B cell (primary cell): ENCODE results near the gene MMS22L. TPM values are rescaled to one million over a fixed set of nuclear protein-coding genes. Genes with fewer than 3 reads are reported as not detected.

Experiments
- ATAC-seq: fragments of 200-7000 bp; cut with Tn5 transposase; one replicate; pipeline ENCODE4 v1.10.0; 2021; ENCODE audit warnings: low read depth, mild to moderate bottlenecking, moderate number of reproducible peaks, moderate library complexity
- CTCF ChIA-PET: fragments of 350-600 bp; sonication (Branson Sonifier 250); formaldehyde crosslinking; loops from one replicate; lab custom pipeline; 2021; ENCODE audit warnings: antibody characterized with exemption, inconsistent platforms; lab: Charles Lee
- POLR2A ChIA-PET: fragments of 350-600 bp; sonication (Branson Sonifier 250); formaldehyde crosslinking; loops from one replicate; lab custom pipeline; 2021; ENCODE audit warnings: antibody characterized with exemption; lab: Charles Lee
- DNase-seq: peaks from one replicate; pipeline ENCODE4 v3.0.0; 2013
- H2AFZ ChIP-seq: 2 replicates; pipeline ENCODE4 v1.6.1; 2012; ENCODE audit warnings: mild to moderate bottlenecking, low read depth, low read length; ENCODE audit not compliant: insufficient read depth, poor library complexity, severe bottlenecking
- H3K27ac ChIP-seq, 2 donors: 1 replicate in 1 of 2; 2 replicates in 1 of 2; pipeline ENCODE4 v1.5.1; 2012 to 2013; ENCODE audit warnings: low read length in 2 of 2, mild to moderate bottlenecking in 2 of 2, moderate library complexity in 1 of 2
- H3K27me3 ChIP-seq, 4 experiments: fragments of 200-600 bp in 1 of 4; sonication (generic) in 1 of 4; replicated peaks in 1 of 4; 1 replicate in 2 of 4; 2 replicates in 2 of 4; pipeline versions ENCODE4 v1.6.1 to v1.7.0; 2013 to 2016; ENCODE audit warnings: low read length in 3 of 4, mild to moderate bottlenecking in 2 of 4, mixed read lengths in 1 of 4, moderate library complexity in 1 of 4; ENCODE audit not compliant: insufficient read depth in 4 of 4, control insufficient read depth in 3 of 4; ENCODE audit errors: control extremely low read depth in 1 of 4
- H3K36me3 ChIP-seq, 2 experiments: replicated peaks in 1 of 2; 1 replicate in 1 of 2; 2 replicates in 1 of 2; pipeline versions ENCODE4 v1.6.1 to v1.7.1; 2013; ENCODE audit warnings: low read length in 1 of 2; ENCODE audit not compliant: insufficient read depth in 2 of 2, control insufficient read depth in 1 of 2; ENCODE audit errors: control extremely low read depth in 1 of 2, extremely low read depth in 1 of 2
- H3K4me1 ChIP-seq, 2 donors: fragments of 200-600 bp in 1 of 2; sonication (generic) in 1 of 2; 1 replicate in 1 of 2; 2 replicates in 1 of 2; pipeline versions ENCODE4 v1.5.1 to v1.6.1; 2013 to 2017; ENCODE audit warnings: low read length in 2 of 2; ENCODE audit not compliant: control insufficient read depth in 2 of 2, insufficient read depth in 2 of 2
- H3K4me2 ChIP-seq: replicated peaks from 2 replicates; pipeline ENCODE3; 2012; ENCODE audit warnings: mild to moderate bottlenecking, low read depth, low read length; ENCODE audit not compliant: poor library complexity, severe bottlenecking
- H3K4me3 ChIP-seq, 5 experiments: fragments of 200-600 bp in 1 of 5; sonication (generic) in 1 of 5; 1 replicate in 3 of 5; 2 replicates in 2 of 5; pipeline versions ENCODE4 v1.5.1 to v1.7.0; 2011 to 2016; ENCODE audit warnings: low read length in 4 of 5, mild to moderate bottlenecking in 4 of 5, low read depth in 2 of 5, control low read depth in 1 of 5, moderate library complexity in 1 of 5; ENCODE audit not compliant: insufficient read depth in 1 of 5; ENCODE audit errors: control extremely low read depth in 1 of 5, extremely low read depth in 1 of 5
- H3K79me2 ChIP-seq: fragments of 200-600 bp; sonication (generic); one replicate; pipeline ENCODE4 v1.6.0; 2016; ENCODE audit warnings: low read length; ENCODE audit not compliant: control insufficient read depth, insufficient read depth
- H3K9ac ChIP-seq: fragments of 200-600 bp; sonication (generic); 2 replicates; pipeline ENCODE4 v1.6.1; 2017; ENCODE audit warnings: mild to moderate bottlenecking, low read length, moderate library complexity
- H3K9me3 ChIP-seq, 3 donors: one replicate each; pipeline versions ENCODE4 v1.6.1 to v1.7.1; 2013; ENCODE audit warnings: low read length in 2 of 3; ENCODE audit not compliant: control insufficient read depth in 2 of 3, insufficient read depth in 1 of 3; ENCODE audit errors: control extremely low read depth in 1 of 3
- H4K20me1 ChIP-seq: 2 replicates; pipeline ENCODE4 v1.6.0; 2012; ENCODE audit warnings: mild to moderate bottlenecking, low read length; ENCODE audit not compliant: insufficient read depth, control insufficient read depth, poor library complexity, severe bottlenecking
- H3K27ac Mint-ChIP-seq: one replicate; pipeline ENCODE4 v1.8.0; 2021; ENCODE audit warnings: mixed read lengths
- H3K27me3 Mint-ChIP-seq: one replicate; pipeline ENCODE4 v1.8.0; 2021; ENCODE audit warnings: mixed read lengths
- H3K4me1 Mint-ChIP-seq: one replicate; pipeline ENCODE4 v1.8.0; 2021; ENCODE audit warnings: mixed read lengths
- H3K4me3 Mint-ChIP-seq: one replicate; pipeline ENCODE4 v1.8.0; 2021; ENCODE audit warnings: mixed read lengths
- H3K9me3 Mint-ChIP-seq: one replicate; pipeline ENCODE4 v1.8.0; 2022; ENCODE audit warnings: mixed read lengths; ENCODE audit not compliant: insufficient read depth
- EZH2 ChIP-seq: IDR thresholded peaks from 2 replicates; pipeline ENCODE4 v1.6.1; 2012; ENCODE audit warnings: borderline replicate concordance, low read depth, mild to moderate bottlenecking, moderate library complexity, low read length; ENCODE audit not compliant: insufficient read depth, poor library complexity, severe bottlenecking
- WGBS: methylation state at CpG from one replicate; pipeline ENCODE4 v1.1.5; 2013; ENCODE audit warnings: missing lambda C conversion rate; ENCODE audit not compliant: insufficient coverage; 5-methylcytosine and 5-hydroxymethylcytosine counted together
- intact Hi-C: fragments of 100-400 bp; cut with micrococcal nuclease; formaldehyde crosslinking; loops from one replicate; pipeline ENCODE4 v1.10.0; 2022
- polyA plus RNA-seq: library from polyadenylated mRNA; depleted of rRNA; stranded (reverse); fragments of >200 nt; gene quantifications from 2 replicates; pipeline ENCODE4 v1.2.3, GENCODE V29; 2012
- total RNA-seq, 2 donors: library from RNA; stranded (reverse); fragments of 120-200 nt in 1 of 2; gene quantifications; 1 replicate in 1 of 2; 2 replicates in 1 of 2; pipeline versions ENCODE4 v1.2.3 to v1.2.4, GENCODE V29; 2013 to 2022
- TF ChIP-seq, protein P1 (sequence below): fragments of 200-600 bp; IDR thresholded peaks from one replicate; pipeline ENCODE4 v1.8.0; 2022; ENCODE audit warnings: antibody characterized with exemption, mild to moderate bottlenecking

Gene MMS22L
- total and polyA plus RNA-seq, 2 donors (not counting 1 experiment from before 2014, with no cell fraction given) = 3.2 to 20.5 TPM

DNA sequence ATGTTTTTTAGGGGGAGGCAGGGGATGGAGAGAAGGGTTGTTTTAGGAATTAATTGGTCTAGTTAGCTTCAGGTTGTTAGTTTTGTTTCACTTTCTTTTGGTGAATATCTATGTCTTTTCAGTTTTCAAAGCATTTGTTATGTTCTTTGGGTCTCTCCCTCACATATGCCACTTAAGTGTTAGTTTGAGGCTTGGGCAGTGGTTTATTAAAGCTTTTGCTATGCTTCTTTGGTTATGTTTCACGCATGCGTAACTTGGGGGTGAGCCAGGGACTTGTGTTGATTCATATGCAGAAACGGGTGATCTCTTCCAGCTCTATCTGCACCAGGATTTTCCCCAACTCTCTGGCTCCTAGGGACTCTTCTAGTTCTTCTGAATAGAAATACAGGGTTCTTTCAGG, 11.4 kb upstream of the MMS22L start:
- no peak overlapping the region for H3K4me3 ChIP-seq
- no peak overlapping the region for H3K27ac ChIP-seq
- H3K27me3 Mint-ChIP-seq = peaks cover 36% of the 10 kb centered on the region
- CTCF ChIA-PET = no interaction called here
- intact Hi-C loops = no loop called here
- TF ChIP-seq EZH2 = no peak
- TF ChIP-seq, protein P1, sequence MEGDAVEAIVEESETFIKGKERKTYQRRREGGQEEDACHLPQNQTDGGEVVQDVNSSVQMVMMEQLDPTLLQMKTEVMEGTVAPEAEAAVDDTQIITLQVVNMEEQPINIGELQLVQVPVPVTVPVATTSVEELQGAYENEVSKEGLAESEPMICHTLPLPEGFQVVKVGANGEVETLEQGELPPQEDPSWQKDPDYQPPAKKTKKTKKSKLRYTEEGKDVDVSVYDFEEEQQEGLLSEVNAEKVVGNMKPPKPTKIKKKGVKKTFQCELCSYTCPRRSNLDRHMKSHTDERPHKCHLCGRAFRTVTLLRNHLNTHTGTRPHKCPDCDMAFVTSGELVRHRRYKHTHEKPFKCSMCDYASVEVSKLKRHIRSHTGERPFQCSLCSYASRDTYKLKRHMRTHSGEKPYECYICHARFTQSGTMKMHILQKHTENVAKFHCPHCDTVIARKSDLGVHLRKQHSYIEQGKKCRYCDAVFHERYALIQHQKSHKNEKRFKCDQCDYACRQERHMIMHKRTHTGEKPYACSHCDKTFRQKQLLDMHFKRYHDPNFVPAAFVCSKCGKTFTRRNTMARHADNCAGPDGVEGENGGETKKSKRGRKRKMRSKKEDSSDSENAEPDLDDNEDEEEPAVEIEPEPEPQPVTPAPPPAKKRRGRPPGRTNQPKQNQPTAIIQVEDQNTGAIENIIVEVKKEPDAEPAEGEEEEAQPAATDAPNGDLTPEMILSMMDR = no peak
- H3K9ac ChIP-seq = no peak overlapping the region
- no peak for ATAC-seq
- no peaks in the 10 kb centered on the region for H3K4me1 ChIP-seq
- no peak overlapping the region for H3K4me2 ChIP-seq
- no peak overlapping the region for H3K27ac Mint-ChIP-seq
- no CpG with 5 or more reads among the region's 3 CpGs for WGBS
- no peaks in the 10 kb centered on the region for H3K79me2 ChIP-seq
- no peaks in the 10 kb centered on the region for H4K20me1 ChIP-seq
- H3K4me3 Mint-ChIP-seq = no peak overlapping the region
- no peaks in the 10 kb centered on the region for H3K4me1 Mint-ChIP-seq
- H2AFZ ChIP-seq = no peak overlapping the region
- POLR2A ChIA-PET = no interaction called here
- peaks cover 0 to 11% (median 6%) of the 10 kb centered on the region in 4 experiments for H3K27me3 ChIP-seq
- peaks cover 2% of the 10 kb centered on the region for H3K9me3 Mint-ChIP-seq
- H3K36me3 ChIP-seq = no peaks in the 10 kb centered on the region
- no peak for DNase-seq
- peaks cover 0 to 4% (median 3%) of the 10 kb centered on the region in 3 donors for H3K9me3 ChIP-seq

DNA sequence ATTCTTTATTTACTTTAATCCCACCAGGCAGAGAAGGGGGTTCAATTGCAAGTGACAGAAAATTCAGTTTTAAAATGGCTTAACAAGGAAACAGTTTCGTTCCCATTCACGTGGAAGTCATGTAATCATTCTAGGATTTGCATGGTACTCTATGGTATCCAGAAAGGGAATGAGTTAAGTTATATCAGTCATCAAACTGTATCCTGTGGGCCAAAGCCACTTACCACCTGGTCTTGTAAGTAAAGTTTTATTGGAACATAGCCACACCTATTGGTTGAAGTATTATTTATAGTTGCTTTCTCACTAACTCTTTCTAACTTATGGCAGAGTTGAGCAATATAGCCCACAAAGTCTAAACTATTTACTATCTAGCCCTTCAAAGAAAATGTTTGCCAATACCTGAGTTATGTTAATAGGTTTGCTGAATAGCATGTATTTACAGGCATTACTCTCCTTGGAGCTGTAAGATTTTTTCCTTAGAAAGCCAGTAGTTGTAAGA, 10.2 kb upstream of the MMS22L start:
- intact Hi-C loops = no loop called here
- TF ChIP-seq, protein P1 = no peak
- no peak for TF ChIP-seq EZH2
- POLR2A ChIA-PET = no interaction called here

More for the DNA sequence above, 10.2 kb upstream of the MMS22L start:
- Mint-ChIP-seq H3K27me3 (peaks cover 32% of the 10 kb centered on the region), H3K27ac (no peak overlapping the region), H3K9me3 (peaks cover 2% of the 10 kb centered on the region), H3K4me1 (no peaks in the 10 kb centered on the region), H3K4me3 (no peak overlapping the region)
- ATAC-seq (no peak), DNase-seq (no peak)
- Histone ChIP-seq H3K4me2 (no peak overlapping the region), H3K4me1 (no peaks in the 10 kb centered on the region), H2AFZ (no peak overlapping the region), H3K27me3 (peaks cover 0 to 11% (median 6%) of the 10 kb centered on the region in 4 experiments), H3K36me3 (no peaks in the 10 kb centered on the region), H3K27ac (no peak overlapping the region), H3K9ac (no peak overlapping the region), H4K20me1 (no peaks in the 10 kb centered on the region), H3K9me3 (peaks cover 0 to 5% (median 3%) of the 10 kb centered on the region in 3 donors), H3K4me3 (no peak overlapping the region), H3K79me2 (no peaks in the 10 kb centered on the region)
- WGBS = 80% methylated on average over 2 of the region's 2 CpGs
- CTCF ChIA-PET = no interaction called here
